UCSD-AML1 (cell line): ENCODE measurements around the gene RPL3.

Experiments used
- DNase-seq: peaks from one replicate; lab custom pipeline; 2025; ENCODE audit not compliant: unreplicated experiment; lab: John Stamatoyannopoulos, UW

Gene RPL3

GRCh38 chr22:39301108-39301507, 18.3 kb downstream of the RPL3 start:
- no peak for DNase-seq

- peak; percentile 48 for DNase-seq
Measured at GRCh38 chr22:39300186-39300830, 19.1 kb downstream of the RPL3 start.

- no peak for DNase-seq
Measured at GRCh38 chr22:39299829-39300178, 19.6 kb downstream of the RPL3 start.

GRCh38 chr22:39298241-39298987, 21.0 kb downstream of the RPL3 start:
- DNase-seq = no peak

GRCh38 chr22:39297490-39298240, 21.8 kb downstream of the RPL3 start:
- DNase-seq = no peak

- no peak for DNase-seq
Measured at GRCh38 chr22:39296981-39297489, 22.4 kb downstream of the RPL3 start.

GRCh38 chr22:39296535-39296934, 22.9 kb downstream of the RPL3 start:
- DNase-seq = no peak

GRCh38 chr22:39294571-39295468, 24.6 kb downstream of the RPL3 start:
- no peak for DNase-seq

- no peak for DNase-seq
Measured at GRCh38 chr22:39293766-39294368, 25.6 kb downstream of the RPL3 start.

GRCh38 chr22:39292561-39293074, 26.8 kb downstream of the RPL3 start:
- peak; percentile 89 for DNase-seq

- DNase-seq = no peak
Measured at GRCh38 chr22:39292031-39292462, 27.4 kb downstream of the RPL3 start.

GRCh38 chr22:39291523-39291922, 27.9 kb downstream of the RPL3 start:
- no peak for DNase-seq

- no peak for DNase-seq
Measured at GRCh38 chr22:39290724-39291161, 28.7 kb downstream of the RPL3 start.

GRCh38 chr22:39289975-39290720, 29.3 kb downstream of the RPL3 start:
- DNase-seq = no peak

GRCh38 chr22:39289533-39289932, 29.9 kb downstream of the RPL3 start:
- DNase-seq = no peak

GRCh38 chr22:39288135-39288898, 31.1 kb downstream of the RPL3 start:
- DNase-seq = no peak

- DNase-seq = no peak
Measured at GRCh38 chr22:39287076-39287725, 32.2 kb downstream of the RPL3 start.

- no peak for DNase-seq
Measured at GRCh38 chr22:39284983-39285382, 34.4 kb downstream of the RPL3 start.
